Mucosa of descending colon (tissue), 3 donors: ENCODE data around the gene CCDC148. TPM values are rescaled to one million over a fixed set of nuclear protein-coding genes. Genes with fewer than 3 reads are reported as not detected.

Experiments
- ATAC-seq: fragments of 200-7000 bp; cut with Tn5 transposase; one replicate; pipeline ENCODE4 v1.9.1; 2020; ENCODE audit warnings: mild to moderate bottlenecking, moderate library complexity
- DNase-seq, 3 donors: peaks; one replicate each; pipeline ENCODE4 v3.0.0-alpha.2; 2020
- H3K36me3 ChIP-seq: fragments of 200-600 bp; one replicate; pipeline ENCODE4 v1.8.0; 2021; ENCODE audit warnings: low read depth, mild to moderate bottlenecking
- H3K4me1 ChIP-seq: fragments of 200-600 bp; one replicate; pipeline ENCODE4 v1.8.0; 2021; ENCODE audit warnings: low read depth, mild to moderate bottlenecking
- H3K4me3 ChIP-seq: fragments of 200-600 bp; one replicate; pipeline ENCODE4 v1.8.0; 2021; ENCODE audit warnings: mild to moderate bottlenecking
- H3K9me3 ChIP-seq: fragments of 200-600 bp; one replicate; pipeline ENCODE4 v1.8.0; 2021; ENCODE audit warnings: mild to moderate bottlenecking
- intact Hi-C, 2 donors: fragments of 100-400 bp; cut with DNase I in 1 of 2; cut with micrococcal nuclease in 1 of 2; formaldehyde crosslinking; loops; one replicate each; pipeline versions ENCODE4 v1.11.0 to v1.11.1; 2022; cut with DNase I, micrococcal nuclease
- total RNA-seq, 3 donors: library from RNA; stranded (reverse); fragmentation: NEBNext Ultra II Directional in 2 of 3; extraction: Animal tissue kit (Norgen Biotek cat#: 25700) in 2 of 3; gene quantifications; one replicate each; pipeline versions ENCODE4 v1.2.1 to v1.2.4, GENCODE V29; 2021 to 2023
- TF ChIP-seq, protein P1 (sequence below): fragments of 200-600 bp; IDR thresholded peaks from one replicate; pipeline ENCODE4 v1.8.0; 2022; ENCODE audit warnings: antibody characterized with exemption, mild to moderate bottlenecking
- donor health status: DM: no; HTN: no; CAD: no; lungs with moderate emphysema.
- donor health status: DM: no; HTN: no; CAD: no.
- donor health status: DM: no; HTN: yes; CAD: no.

The CCDC148 gene
- total RNA-seq, 3 donors from 2014 or later: 0.20 to 0.38 TPM; not detected in 1

DNA sequence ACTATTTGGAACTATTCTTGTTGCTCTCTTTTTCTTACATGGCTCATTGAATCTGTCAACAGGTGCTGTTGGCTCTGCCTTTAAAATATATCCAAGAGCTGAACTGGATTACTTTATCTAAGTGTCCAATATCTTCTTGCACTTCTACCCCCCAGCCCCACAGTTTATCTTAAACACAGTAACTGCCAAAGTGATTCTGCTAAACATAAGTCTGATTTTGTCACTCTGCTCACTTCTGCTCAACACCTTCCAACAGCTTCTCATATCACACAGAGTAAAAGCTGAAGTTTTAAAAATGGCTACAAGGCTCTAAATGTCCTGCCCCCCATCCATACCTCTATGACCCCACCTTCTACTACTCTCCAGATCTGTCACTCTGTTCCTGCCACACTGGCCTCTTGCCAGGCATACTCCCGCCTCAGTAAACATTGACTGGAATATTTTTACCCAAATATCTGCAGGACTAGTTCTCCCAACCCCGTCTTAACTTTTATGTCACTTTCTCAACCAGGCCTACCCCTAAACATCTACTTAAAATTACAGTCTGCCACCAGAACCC lies 130.7 kb downstream of the CCDC148 start:
- intact Hi-C loops: no loop called here
- DNase-seq (no peak), ATAC-seq (no peak)
- TF ChIP-seq, protein P1, sequence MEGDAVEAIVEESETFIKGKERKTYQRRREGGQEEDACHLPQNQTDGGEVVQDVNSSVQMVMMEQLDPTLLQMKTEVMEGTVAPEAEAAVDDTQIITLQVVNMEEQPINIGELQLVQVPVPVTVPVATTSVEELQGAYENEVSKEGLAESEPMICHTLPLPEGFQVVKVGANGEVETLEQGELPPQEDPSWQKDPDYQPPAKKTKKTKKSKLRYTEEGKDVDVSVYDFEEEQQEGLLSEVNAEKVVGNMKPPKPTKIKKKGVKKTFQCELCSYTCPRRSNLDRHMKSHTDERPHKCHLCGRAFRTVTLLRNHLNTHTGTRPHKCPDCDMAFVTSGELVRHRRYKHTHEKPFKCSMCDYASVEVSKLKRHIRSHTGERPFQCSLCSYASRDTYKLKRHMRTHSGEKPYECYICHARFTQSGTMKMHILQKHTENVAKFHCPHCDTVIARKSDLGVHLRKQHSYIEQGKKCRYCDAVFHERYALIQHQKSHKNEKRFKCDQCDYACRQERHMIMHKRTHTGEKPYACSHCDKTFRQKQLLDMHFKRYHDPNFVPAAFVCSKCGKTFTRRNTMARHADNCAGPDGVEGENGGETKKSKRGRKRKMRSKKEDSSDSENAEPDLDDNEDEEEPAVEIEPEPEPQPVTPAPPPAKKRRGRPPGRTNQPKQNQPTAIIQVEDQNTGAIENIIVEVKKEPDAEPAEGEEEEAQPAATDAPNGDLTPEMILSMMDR: no peak
- H3K4me1 ChIP-seq: no peaks in the 10 kb centered on the region
- H3K4me3 ChIP-seq: no peak overlapping the region
- no peaks in the 10 kb centered on the region for H3K9me3 ChIP-seq
- H3K36me3 ChIP-seq: no peaks in the 10 kb centered on the region

DNA sequence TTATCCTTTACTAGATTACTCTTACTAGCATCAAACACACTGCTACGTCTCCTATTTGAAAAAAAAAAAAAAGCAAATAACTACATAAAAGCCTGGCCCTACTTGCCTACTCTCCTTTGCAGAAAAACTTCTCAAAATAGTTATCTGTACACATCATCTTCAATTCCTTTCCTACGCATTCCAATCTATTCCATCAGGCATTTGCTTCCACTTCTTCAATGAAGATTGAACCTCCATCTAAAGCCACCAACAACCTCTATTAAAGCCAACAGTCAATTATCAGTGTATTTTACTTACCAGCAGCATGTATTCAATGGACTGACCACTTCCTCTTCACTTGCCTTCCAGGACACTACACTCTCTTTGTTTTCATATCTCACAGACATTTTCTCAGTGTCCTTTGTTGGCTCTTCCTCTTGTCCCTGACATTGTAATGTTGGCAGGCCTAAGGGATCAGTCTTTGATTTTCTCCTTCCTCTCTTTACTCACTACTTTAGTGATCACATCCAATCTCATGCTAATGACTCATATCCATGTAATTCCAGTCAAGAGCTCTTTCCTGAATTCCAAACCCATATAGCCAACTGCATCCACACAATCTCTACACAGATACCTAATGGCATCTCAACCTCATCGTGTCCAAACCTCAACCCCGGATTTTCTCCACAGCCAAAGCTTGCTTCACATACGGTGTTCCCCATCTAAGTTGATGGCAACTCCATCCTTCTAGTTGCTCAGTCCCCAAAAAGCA lies 131.3 kb downstream of the CCDC148 start:
- H3K4me3 ChIP-seq: no peak overlapping the region
- TF ChIP-seq, protein P1: no peak
- no peaks in the 10 kb centered on the region for H3K9me3 ChIP-seq
- intact Hi-C loops: no loop called here
- ATAC-seq (no peak), DNase-seq (no peak)
- H3K36me3 ChIP-seq: no peaks in the 10 kb centered on the region
- H3K4me1 ChIP-seq: no peaks in the 10 kb centered on the region

DNA sequence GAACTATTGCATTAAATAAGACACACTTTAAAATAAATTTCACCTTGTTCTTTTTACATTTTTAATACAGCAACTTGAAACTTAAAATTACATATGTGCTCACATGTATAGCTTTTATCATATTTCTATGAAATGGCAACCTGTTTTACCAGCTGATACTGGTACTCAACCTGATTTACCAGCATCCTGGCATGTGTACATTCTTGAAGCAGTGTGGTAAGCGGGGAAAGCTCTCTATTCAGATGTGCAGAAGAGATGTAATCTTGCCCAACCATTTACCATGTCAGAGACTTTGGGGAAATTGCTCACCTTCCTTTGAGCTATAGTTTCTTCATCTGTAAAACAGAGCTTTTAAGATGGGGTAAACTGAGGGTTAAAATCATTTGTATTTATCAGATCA lies 133.2 kb downstream of the CCDC148 start:
- TF ChIP-seq, protein P1: no peak
- Histone ChIP-seq H3K36me3 (no peaks in the 10 kb centered on the region), H3K9me3 (no peaks in the 10 kb centered on the region), H3K4me3 (no peak overlapping the region), H3K4me1 (no peaks in the 10 kb centered on the region)
- intact Hi-C loops: no loop called here
- ATAC-seq: no peak
- no peak for DNase-seq

DNA sequence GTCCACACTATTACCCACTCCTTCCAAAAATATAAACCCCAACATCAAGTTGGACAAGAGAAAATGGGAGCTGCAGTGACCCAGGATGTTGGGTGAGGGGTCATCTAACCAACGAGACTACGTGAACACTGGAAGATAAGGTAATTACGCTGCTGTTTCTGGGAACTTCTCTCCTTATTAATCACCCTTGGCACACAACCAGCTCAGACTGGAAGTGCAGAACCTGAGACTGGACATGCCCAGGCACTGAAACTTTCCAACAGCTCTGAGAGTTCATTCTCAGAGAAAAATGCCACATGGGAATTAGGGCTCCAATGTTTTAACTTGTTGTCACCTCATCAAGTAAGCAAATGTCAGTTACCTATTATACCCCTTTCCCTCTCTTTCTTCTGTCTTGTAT lies 135.3 kb downstream of the CCDC148 start:
- H3K4me3 ChIP-seq: no peak overlapping the region
- TF ChIP-seq, protein P1: no peak
- no peaks in the 10 kb centered on the region for H3K36me3 ChIP-seq
- ATAC-seq (no peak), DNase-seq (no peak)
- intact Hi-C loops: no loop called here
- H3K9me3 ChIP-seq: no peaks in the 10 kb centered on the region
- H3K4me1 ChIP-seq: no peaks in the 10 kb centered on the region

DNA sequence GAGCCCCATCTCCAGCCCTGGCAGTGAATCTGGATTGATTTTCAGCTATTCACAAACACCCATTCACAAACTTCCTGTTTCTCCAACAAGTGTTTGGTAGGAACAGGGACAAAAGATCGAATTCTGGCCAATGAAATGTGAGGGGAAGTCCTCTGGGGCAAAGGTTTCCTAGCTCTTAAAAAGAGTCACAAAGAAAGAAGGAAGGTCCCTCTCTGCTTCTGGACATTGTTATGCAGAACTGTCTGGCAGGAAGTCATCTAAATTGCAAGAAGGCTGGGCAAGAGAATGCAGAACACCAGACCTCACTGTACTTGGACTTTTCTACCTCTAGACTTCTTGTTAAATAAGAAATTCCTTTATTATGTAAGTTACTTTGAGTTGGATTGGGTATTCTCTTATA lies 137.3 kb downstream of the CCDC148 start:
- TF ChIP-seq, protein P1: no peak
- Histone ChIP-seq H3K4me3 (no peak overlapping the region), H3K9me3 (no peaks in the 10 kb centered on the region), H3K4me1 (no peaks in the 10 kb centered on the region), H3K36me3 (no peaks in the 10 kb centered on the region)
- intact Hi-C loops: no loop called here
- ATAC-seq (peak; percentile 38), DNase-seq (no peak)
